ENCODE data around the gene ERICH2.

The ERICH2 gene

DNA sequence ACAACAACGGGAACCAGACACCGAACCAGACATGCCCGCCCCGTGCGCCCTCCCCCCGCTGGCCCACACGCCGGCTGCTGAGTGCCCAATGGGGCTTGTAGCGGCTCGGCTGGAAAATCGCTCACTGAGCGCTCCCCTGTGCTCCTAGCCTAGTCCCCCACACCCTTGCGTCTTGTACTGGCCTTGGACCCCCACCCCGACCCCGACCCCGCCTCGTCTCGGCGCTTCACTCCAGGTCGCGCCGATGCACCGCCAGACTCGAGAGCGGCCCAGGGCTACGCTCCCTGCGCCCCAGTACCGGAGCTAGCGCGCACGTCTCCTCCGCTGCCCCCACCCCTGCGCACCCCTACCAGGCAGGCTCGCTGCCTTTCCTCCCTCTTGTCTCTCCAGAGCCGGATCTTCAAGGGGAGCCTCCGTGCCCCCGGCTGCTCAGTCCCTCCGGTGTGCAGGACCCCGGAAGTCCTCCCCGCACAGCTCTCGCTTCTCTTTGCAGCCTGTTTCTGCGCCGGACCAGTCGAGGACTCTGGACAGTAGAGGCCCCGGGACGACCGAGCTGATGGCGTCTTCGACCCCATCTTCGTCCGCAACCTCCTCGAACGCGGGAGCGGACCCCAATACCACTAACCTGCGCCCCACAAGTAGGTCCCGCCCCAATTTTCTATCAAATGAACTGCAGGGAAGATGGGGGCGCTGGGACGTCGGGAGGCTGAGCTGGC, 48.0 kb downstream of the ERICH2 start:
- no peak for DNase-seq

GRCh38 chr2:170818752-170819470, 48.7 kb downstream of the ERICH2 start:
- no peak for DNase-seq

DNA sequence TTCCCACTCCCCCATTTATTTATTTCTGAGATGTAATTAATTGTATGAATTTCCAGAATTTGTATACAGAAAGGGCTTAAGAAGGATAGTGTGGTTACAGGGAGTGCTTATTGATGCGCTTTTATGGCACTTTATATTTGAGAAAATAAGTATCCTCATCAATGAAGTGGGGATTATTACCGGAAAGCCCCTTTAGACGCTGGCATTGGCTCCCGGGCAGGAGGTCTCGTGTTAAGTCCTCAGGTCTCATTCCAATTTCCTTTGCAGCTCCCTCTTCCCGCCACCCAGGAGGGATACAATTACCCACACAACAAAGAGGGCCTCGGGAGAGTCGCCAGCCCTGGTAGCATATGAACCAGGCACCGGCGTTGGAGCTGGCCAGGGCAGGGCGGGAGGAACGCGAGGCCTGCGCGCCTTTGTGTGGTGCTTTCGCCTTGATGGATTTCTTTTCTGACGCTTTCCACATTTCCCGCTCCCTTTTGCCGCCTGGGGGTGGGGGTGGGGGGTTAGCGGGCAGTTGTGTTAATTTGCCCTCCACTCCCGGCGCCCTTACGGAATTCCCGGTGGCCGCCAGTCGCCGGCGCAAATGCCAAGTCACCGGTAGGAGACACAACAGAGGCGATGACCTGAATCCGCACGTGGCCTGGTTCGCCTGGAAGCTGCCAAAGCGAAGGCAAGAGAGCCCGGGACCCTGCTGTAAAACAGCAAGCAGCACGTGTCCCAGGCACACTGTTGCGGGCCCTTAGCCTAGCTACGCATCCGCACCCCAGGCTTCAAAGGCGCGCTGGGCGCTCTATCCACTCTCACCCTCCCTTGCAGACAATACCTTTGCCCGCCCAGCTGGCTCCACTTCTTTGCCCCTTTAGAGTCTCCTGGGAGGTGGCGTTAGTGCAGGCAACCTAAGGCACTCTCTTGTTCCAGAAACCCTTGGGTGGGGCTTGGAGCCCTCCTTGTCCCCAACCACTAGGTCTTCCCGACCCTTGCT, 49.8 kb downstream of the ERICH2 start:
- DNase-seq = no peak

- DNase-seq = no peak
These were observed 50.8 kb downstream of the ERICH2 start for GRCh38 chr2:170820757-170821530.

DNA sequence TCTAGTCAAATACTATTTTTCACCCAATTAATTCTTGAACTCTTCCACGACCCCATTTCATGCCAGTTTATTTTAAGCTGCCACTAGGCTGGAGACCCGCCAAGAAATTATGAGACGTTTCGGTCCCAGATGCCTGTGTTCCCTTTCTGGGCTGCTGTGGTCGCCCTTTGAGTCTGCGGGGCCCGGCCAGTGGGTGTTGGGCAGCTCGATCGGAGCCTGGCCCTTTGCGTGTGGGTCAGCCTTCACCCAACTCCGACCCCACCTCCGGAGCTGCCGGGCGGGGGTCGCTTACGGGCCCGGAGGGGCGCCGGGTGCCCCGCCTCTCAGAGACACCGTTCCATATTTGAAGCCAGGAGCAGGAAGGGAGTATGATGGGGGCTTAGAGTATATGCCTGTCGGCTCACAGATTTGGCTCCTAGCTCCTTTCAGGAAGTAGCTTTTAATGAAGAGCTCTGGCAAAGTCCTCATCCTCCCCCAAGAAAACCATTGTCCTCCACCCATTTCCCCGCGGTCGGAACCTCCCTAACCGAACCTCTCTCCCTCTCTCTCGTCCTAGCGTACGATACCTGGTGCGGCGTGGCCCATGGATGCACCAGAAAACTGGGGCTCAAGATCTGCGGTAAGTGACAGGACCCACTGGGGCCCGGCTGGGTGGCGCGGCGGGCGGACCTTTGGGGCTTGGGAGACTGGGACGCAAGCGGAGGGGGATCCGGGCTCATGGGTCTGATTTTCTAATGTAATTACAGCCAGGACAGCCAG, 51.5 kb downstream of the ERICH2 start:
- no peak for DNase-seq

GRCh38 chr2:170822290-170823087, 52.3 kb downstream of the ERICH2 start:
- no peak for DNase-seq

GRCh38 chr2:170823088-170823897, 53.1 kb downstream of the ERICH2 start:
- DNase-seq = no peak

DNA sequence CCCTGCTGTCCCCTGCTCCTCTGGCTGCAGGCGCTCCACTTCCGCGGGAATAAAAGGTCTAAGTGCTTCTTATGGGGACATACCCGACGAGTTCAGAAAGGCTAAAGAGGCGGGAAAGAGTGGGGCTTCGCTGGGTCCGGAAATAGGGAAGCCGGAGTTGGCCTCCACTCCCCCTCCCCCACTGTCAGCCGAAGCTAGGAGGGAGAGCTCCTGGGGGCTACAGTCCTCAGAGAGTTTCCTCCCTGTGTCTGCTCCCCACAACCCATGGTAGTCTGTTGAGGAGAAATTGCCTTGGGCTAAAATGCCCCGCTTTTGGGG, 53.7 kb downstream of the ERICH2 start:
- no peak for DNase-seq

DNA sequence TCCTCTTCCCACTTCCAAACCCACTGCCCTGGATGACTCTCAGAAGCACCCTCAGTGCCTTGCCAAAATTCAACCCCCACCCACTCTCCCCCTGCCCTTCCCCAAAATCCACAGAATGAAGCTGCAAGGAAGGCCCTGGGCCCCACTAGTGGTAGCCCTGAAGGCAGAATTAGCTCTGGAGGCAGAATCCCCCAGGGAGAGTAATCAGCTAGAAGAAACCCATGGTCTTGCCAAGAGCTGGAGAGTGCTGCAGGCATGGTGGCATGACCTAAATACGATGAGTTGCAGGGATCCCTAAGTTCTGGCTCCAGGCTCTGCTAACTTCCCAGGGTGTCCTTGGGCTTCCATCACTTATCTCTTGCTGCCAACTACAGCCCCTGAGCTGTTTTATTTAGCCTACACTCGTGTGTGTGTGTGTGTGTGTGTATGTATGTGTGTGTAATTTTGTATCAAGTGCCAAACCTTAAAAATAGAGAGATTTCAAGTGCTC, 54.4 kb downstream of the ERICH2 start:
- no peak for DNase-seq

GRCh38 chr2:170827841-170828532, 57.8 kb downstream of the ERICH2 start:
- DNase-seq = no peak

DNA sequence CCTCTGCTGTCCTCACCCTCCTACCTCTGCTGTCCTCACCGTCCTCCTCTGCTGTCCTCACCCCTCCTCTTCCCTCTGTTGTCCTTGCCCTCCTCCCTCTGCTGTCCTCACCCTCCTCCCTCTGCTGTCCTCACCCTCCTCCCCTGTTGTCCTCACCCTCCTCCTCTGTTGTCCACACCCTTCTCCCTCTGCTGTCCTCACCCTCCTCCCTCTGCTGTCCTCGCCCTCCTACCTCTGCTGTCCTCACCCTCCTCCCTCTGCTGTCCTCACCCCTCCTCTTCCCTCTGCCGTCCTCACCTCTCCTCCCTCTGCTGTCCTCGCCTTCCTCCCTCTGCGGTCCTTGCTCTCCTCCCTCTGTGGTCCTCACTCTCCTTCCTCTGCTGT, 58.3 kb downstream of the ERICH2 start:
- DNase-seq = no peak

- no peak for DNase-seq
These were observed 58.9 kb downstream of the ERICH2 start for GRCh38 chr2:170829036-170829435.

DNA sequence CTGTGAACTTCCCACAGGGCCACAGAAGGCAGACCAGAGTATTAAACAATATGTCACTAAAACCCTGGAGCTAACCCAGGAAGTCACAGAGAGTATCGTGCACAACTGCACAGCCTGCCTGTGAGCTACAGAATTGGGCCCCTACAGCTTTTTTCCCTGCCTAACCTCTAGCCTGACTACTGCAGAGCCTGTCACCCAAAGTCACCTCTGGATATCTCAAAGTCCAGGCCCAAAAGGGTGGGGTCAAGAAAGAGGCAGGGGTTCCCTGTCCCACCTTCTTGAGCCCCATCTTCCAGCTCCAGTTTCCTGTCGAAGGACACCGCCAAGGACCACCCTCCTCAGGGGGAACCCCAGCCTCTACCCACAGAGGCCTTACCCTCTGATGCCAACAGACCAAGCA, 60.0 kb downstream of the ERICH2 start:
- DNase-seq = no peak

DNA sequence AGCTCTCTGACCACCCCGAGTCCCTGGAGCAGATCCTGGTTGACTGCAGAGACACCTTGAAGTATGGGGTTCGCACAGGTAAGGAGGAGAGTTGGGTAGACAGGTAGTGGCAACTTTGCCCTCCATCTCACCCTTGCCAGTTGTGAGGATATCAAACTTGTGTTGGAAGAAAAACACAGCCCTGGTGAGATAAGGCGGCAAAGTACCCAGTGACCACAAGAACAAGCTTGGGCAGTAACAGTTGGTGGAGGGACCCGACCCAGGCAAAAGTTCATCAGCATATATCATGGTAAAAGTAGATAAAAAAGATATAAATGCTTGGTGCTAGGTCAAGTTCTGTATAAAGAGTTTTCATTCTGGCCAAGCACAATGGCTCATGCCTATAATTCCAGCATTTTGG, 60.9 kb downstream of the ERICH2 start:
- DNase-seq = no peak

- DNase-seq = no peak
These were observed 65.8 kb downstream of the ERICH2 start for GRCh38 chr2:170836027-170836426.

GRCh38 chr2:170840717-170841210, 70.6 kb downstream of the ERICH2 start:
- no peak for DNase-seq

DNA sequence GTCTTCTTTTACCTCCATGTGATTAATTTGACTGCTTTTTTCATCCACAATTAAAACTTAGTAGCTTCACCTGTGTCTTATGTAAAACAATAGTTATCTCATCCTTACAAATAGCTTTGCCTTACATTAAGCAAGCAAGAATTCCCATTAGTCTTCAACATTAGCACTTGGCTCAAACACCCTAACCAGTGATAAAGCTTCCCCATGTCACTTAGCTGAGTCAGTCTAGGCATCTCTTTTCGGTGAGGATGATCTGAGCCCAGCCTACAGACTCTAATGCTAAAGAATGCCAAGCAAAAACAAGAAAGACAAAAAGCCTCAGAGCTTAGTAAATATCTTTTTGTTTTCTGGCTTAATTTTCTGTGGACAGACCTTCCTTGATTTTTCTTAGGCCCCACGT, 72.6 kb downstream of the ERICH2 start:
- no peak for DNase-seq

DNA sequence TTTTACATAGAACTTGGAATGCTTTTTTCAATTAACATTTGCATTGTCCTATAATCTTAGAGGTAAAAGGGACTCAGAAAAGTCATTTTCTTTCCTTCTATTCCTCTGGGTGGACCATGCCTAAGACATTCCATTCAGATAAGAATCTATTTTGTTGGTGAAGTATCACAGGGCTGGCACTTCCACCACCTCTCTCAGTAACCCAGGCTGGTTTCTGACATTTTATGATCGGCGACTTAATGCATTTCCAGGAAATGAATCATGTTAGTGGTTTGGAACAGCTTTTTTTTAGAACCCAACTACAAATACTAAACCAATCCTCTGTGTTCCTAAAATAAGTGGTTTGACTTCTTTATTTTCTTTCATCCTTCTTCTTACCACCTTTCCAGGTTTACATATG, 73.5 kb downstream of the ERICH2 start:
- no peak for DNase-seq

DNA sequence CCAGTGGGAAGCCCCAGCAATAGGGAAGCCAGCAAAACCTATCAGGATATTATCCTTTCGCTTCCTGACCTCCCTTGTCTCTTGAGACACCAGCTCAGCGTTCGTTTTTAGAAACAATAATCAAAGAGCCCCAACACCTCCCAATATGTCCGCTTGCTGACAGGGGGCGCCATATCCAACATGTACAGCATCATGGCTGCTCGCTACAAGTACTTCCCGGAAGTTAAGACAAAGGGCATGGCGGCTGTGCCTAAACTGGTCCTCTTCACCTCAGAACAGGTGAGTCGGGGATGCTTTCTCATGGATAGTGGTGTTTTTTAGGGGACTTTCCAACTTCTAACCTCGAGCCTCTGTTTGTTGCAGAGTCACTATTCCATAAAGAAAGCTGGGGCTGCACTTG, 75.2 kb downstream of the ERICH2 start:
- DNase-seq = no peak

All from NCI-H1436 treated with DMSO at 0.1 percent for 48 hours (cell line).